H1 (cell line): ENCODE data around the gene EPN3.

Experiments used
- CEBPB ChIP-seq: IDR thresholded peaks from 2 replicates; pipeline ENCODE4 v1.6.1; 2012; ENCODE audit warnings: low read depth, low read length
- EP300 ChIP-seq, 2 experiments: IDR thresholded peaks; 1 replicate in 1 of 2; 2 replicates in 1 of 2; pipeline ENCODE4 v1.6.1; 2011 to 2012; ENCODE audit warnings: low read depth in 2 of 2, low read length in 2 of 2, mild to moderate bottlenecking in 2 of 2, borderline replicate concordance in 1 of 2, inconsistent platforms in 1 of 2, moderate library complexity in 1 of 2
- EZH2 ChIP-seq: fragments of 200-600 bp; sonication (generic); IDR thresholded peaks from 2 replicates; pipeline ENCODE4 v1.7.1; 2012; ENCODE audit warnings: low read depth, mild to moderate bottlenecking, moderate library complexity, low read length, inconsistent platforms; ENCODE audit not compliant: severe bottlenecking
- GABPA ChIP-seq: IDR thresholded peaks from 2 replicates; pipeline ENCODE4 v1.6.1; 2011; ENCODE audit warnings: mild to moderate bottlenecking, low read length, moderate library complexity, borderline replicate concordance; ENCODE audit not compliant: insufficient read depth
- JUN ChIP-seq: IDR thresholded peaks from 2 replicates; pipeline ENCODE4 v1.6.1; 2011; ENCODE audit warnings: low read depth, mild to moderate bottlenecking, improper control_type of control experiment, low read length
- KDM5A ChIP-seq: fragments of 200-600 bp; IDR thresholded peaks from 2 replicates; pipeline ENCODE4 v1.7.1; 2012; ENCODE audit warnings: mild to moderate bottlenecking, low read length, inconsistent platforms, mixed read lengths
- MAFK ChIP-seq: IDR thresholded peaks from 2 replicates; pipeline ENCODE4 v1.6.1; 2012; ENCODE audit warnings: low read depth, mild to moderate bottlenecking, improper control_type of control experiment, low read length
- POLR2AphosphoS5 ChIP-seq: IDR thresholded peaks from 2 replicates; pipeline ENCODE4 v1.6.1; 2011; ENCODE audit warnings: low read depth, low read length
- RFX5 ChIP-seq: IDR thresholded peaks from 2 replicates; pipeline ENCODE4 v1.6.1; 2011; ENCODE audit warnings: low read depth, low read length, improper control_type of control experiment, borderline replicate concordance
- SRF ChIP-seq: IDR thresholded peaks from 2 replicates; pipeline ENCODE4 v1.6.1; 2011; ENCODE audit warnings: mild to moderate bottlenecking, low read depth, low read length, moderate library complexity
- TAF1 ChIP-seq: IDR thresholded peaks from 2 replicates; pipeline ENCODE4 v1.6.1; 2011; ENCODE audit warnings: mild to moderate bottlenecking, low read depth, low read length
- YY1 ChIP-seq: IDR thresholded peaks from 2 replicates; pipeline ENCODE4 v1.6.1; 2011; ENCODE audit warnings: low read depth, mild to moderate bottlenecking, low read length
- ZNF274 ChIP-seq: IDR thresholded peaks from 2 replicates; pipeline ENCODE4 v1.7.0; 2012; ENCODE audit warnings: low read length, borderline replicate concordance; ENCODE audit errors: extremely low read depth
- TF ChIP-seq, protein P1 (sequence below), 3 experiments: IDR thresholded peaks; 1 replicate in 2 of 3; 2 replicates in 1 of 3; pipeline versions ENCODE4 v1.5.1 to v1.6.1; 2011; ENCODE audit warnings: low read length in 3 of 3, mild to moderate bottlenecking in 3 of 3, inconsistent platforms in 2 of 3, low read depth in 1 of 3, moderate library complexity in 1 of 3; ENCODE audit not compliant: insufficient read depth in 1 of 3; ENCODE audit errors: control extremely low read depth in 1 of 3

- TF ChIP-seq TAF1 (no peak), POLR2AphosphoS5 (no peak), EP300 (IDR thresholded peaks at IDR 0.05; ENCODE audit: borderline replicate concordance in 1 of 2, low read depth in 2 of 2, low read length in 2 of 2) (no peak), ZNF274 (no peak), RFX5 (no peak), YY1 (no peak), EZH2 (no peak), GABPA (no peak), KDM5A (no peak), JUN (no peak), MAFK (no peak), CEBPB (no peak), SRF (no peak)
- TF ChIP-seq, protein P1, sequence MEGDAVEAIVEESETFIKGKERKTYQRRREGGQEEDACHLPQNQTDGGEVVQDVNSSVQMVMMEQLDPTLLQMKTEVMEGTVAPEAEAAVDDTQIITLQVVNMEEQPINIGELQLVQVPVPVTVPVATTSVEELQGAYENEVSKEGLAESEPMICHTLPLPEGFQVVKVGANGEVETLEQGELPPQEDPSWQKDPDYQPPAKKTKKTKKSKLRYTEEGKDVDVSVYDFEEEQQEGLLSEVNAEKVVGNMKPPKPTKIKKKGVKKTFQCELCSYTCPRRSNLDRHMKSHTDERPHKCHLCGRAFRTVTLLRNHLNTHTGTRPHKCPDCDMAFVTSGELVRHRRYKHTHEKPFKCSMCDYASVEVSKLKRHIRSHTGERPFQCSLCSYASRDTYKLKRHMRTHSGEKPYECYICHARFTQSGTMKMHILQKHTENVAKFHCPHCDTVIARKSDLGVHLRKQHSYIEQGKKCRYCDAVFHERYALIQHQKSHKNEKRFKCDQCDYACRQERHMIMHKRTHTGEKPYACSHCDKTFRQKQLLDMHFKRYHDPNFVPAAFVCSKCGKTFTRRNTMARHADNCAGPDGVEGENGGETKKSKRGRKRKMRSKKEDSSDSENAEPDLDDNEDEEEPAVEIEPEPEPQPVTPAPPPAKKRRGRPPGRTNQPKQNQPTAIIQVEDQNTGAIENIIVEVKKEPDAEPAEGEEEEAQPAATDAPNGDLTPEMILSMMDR (IDR thresholded peaks at IDR 0.05; ENCODE audit: control extremely low read depth in 1 of 3, insufficient read depth in 1 of 3, low read depth in 1 of 3, low read length in 3 of 3), result no peak
Observed at GRCh38 chr17:50549256-50549941, 16.9 kb downstream of the EPN3 start.
